Activated CD4-positive, alpha-beta memory T cell treated with anti-CD3 and anti-CD28 coated beads, Interleukin-2, amount 10 ng/mL, durations not matched to agents 7 days and 5 days (primary cell): ENCODE measurements around the gene CABLES1. TPM values are rescaled to one million over a fixed set of nuclear protein-coding genes. Genes with fewer than 3 reads are reported as not detected.

ENCODE experiments used
- CTCF ChIA-PET: fragments of 350-600 bp; sonication (Branson Sonifier 250); formaldehyde crosslinking; loops from one replicate; lab custom pipeline; 2021; ENCODE audit warnings: antibody characterized with exemption, inconsistent platforms; lab: Charles Lee
- POLR2A ChIA-PET: fragments of 350-600 bp; sonication (Branson Sonifier 250); formaldehyde crosslinking; loops from one replicate; lab custom pipeline; 2021; ENCODE audit warnings: antibody characterized with exemption; lab: Charles Lee
- DNase-seq: peaks from one replicate; pipeline ENCODE4 v3.0.0-alpha.2; 2020
- H3K27ac Mint-ChIP-seq: one replicate; pipeline ENCODE4 v1.8.0; 2021; ENCODE audit warnings: mild to moderate bottlenecking, mixed read lengths
- H3K27me3 Mint-ChIP-seq: one replicate; pipeline ENCODE4 v1.8.0; 2021; ENCODE audit warnings: mixed read lengths
- H3K36me3 Mint-ChIP-seq: one replicate; pipeline ENCODE4 v1.8.0; 2021; ENCODE audit warnings: low read depth, mixed read lengths
- H3K4me1 Mint-ChIP-seq: one replicate; pipeline ENCODE4 v1.8.0; 2021; ENCODE audit warnings: mixed read lengths
- H3K4me3 Mint-ChIP-seq: one replicate; pipeline ENCODE4 v1.8.0; 2021; ENCODE audit warnings: mild to moderate bottlenecking, mixed read lengths
- H3K9me3 Mint-ChIP-seq: one replicate; pipeline ENCODE4 v1.8.0; 2021; ENCODE audit warnings: mixed read lengths
- total RNA-seq, 2 experiments: library from RNA; stranded (reverse); gene quantifications; one replicate each; pipeline ENCODE4 v1.2.3, GENCODE V29; 2021

CABLES1 gene
- total RNA-seq, 2 experiments from 2014 or later, result 2.7 to 2.8 TPM

- DNase-seq, result no peak
- Mint-ChIP-seq H3K4me3 (no peak overlapping the region), H3K9me3 (no peaks in the 10 kb centered on the region), H3K36me3 (no peaks in the 10 kb centered on the region), H3K27me3 (no peaks in the 10 kb centered on the region), H3K27ac (no peak overlapping the region), H3K4me1 (peaks cover 11% of the 10 kb centered on the region)
- CTCF ChIA-PET, result interaction anchor here (0.6 kb wide), 1 partner anchor 65 kb away, joined by 3 read pairs; no protein-coding TSS in a partner anchor
- POLR2A ChIA-PET, result no interaction called here
Observed at GRCh38 chr18:23188068-23188760, 52.9 kb downstream of the CABLES1 start.

- Mint-ChIP-seq H3K9me3 (no peaks in the 10 kb centered on the region), H3K4me3 (no peak overlapping the region), H3K4me1 (peaks cover 11% of the 10 kb centered on the region), H3K27ac (no peak overlapping the region), H3K27me3 (no peaks in the 10 kb centered on the region), H3K36me3 (no peaks in the 10 kb centered on the region)
- DNase-seq, result no peak
- ChIA-PET POLR2A (no interaction called here), CTCF (no interaction called here)
Observed at GRCh38 chr18:23189099-23189498, 53.8 kb downstream of the CABLES1 start.

- no peak overlapping the region for H3K27ac Mint-ChIP-seq
- no peaks in the 10 kb centered on the region for H3K27me3 Mint-ChIP-seq
- no peak for DNase-seq
- ChIA-PET CTCF (no interaction called here), POLR2A (interaction anchor here (1.1 kb wide), 1 partner anchor 55 kb away, joined by 3 read pairs; the partner anchor contains the start of gene CABLES1)
- no peak overlapping the region for H3K4me3 Mint-ChIP-seq
- no peaks in the 10 kb centered on the region for H3K36me3 Mint-ChIP-seq
- no peaks in the 10 kb centered on the region for H3K9me3 Mint-ChIP-seq
- H3K4me1 Mint-ChIP-seq, result peaks cover 11% of the 10 kb centered on the region
Observed at GRCh38 chr18:23189768-23190661, 54.7 kb downstream of the CABLES1 start.

- Mint-ChIP-seq H3K36me3 (no peaks in the 10 kb centered on the region), H3K9me3 (no peaks in the 10 kb centered on the region), H3K4me3 (no peak overlapping the region), H3K4me1 (peaks cover 11% of the 10 kb centered on the region), H3K27me3 (no peaks in the 10 kb centered on the region), H3K27ac (no peak overlapping the region)
- DNase-seq, result no peak
- CTCF ChIA-PET, result interaction anchor here (0.7 kb wide), 1 partner anchor 899 kb away, joined by 5 read pairs; no protein-coding TSS in a partner anchor
- POLR2A ChIA-PET, result no interaction called here
Observed at GRCh38 chr18:23191232-23191631, 55.9 kb downstream of the CABLES1 start.

GRCh38 chr18:23193742-23194141 is 58.5 kb downstream of the CABLES1 start:
- no peak for DNase-seq
- Mint-ChIP-seq H3K4me3 (no peak overlapping the region), H3K36me3 (no peaks in the 10 kb centered on the region), H3K27me3 (no peaks in the 10 kb centered on the region), H3K4me1 (peaks cover 11% of the 10 kb centered on the region), H3K27ac (no peak overlapping the region), H3K9me3 (no peaks in the 10 kb centered on the region)
- ChIA-PET POLR2A (no interaction called here), CTCF (no interaction called here)

GRCh38 chr18:23194155-23194996 is 59.1 kb downstream of the CABLES1 start:
- Mint-ChIP-seq H3K27ac (no peak overlapping the region), H3K36me3 (no peaks in the 10 kb centered on the region), H3K4me3 (no peak overlapping the region), H3K9me3 (no peaks in the 10 kb centered on the region), H3K27me3 (no peaks in the 10 kb centered on the region), H3K4me1 (peaks cover 11% of the 10 kb centered on the region)
- no peak for DNase-seq
- ChIA-PET POLR2A (no interaction called here), CTCF (no interaction called here)

GRCh38 chr18:23194997-23195957 is 60.0 kb downstream of the CABLES1 start:
- Mint-ChIP-seq H3K27me3 (no peaks in the 10 kb centered on the region), H3K36me3 (no peaks in the 10 kb centered on the region), H3K4me3 (no peak overlapping the region), H3K4me1 (peaks cover 11% of the 10 kb centered on the region), H3K9me3 (no peaks in the 10 kb centered on the region), H3K27ac (no peak overlapping the region)
- DNase-seq, result no peak
- ChIA-PET CTCF (interaction anchor here (1.5 kb wide), 1 partner anchor 163 kb away, joined by 3 read pairs; no protein-coding TSS in a partner anchor), POLR2A (no interaction called here)

GRCh38 chr18:23196119-23197007 is 61.1 kb downstream of the CABLES1 start:
- peaks cover 11% of the 10 kb centered on the region for H3K4me1 Mint-ChIP-seq
- POLR2A ChIA-PET, result no interaction called here
- H3K4me3 Mint-ChIP-seq, result no peak overlapping the region
- no peak overlapping the region for H3K27ac Mint-ChIP-seq
- CTCF ChIA-PET, result interaction anchor here (1.5 kb wide), 1 partner anchor 162 kb away, joined by 3 read pairs; no protein-coding TSS in a partner anchor
- DNase-seq, result no peak
- no peaks in the 10 kb centered on the region for H3K9me3 Mint-ChIP-seq
- no peaks in the 10 kb centered on the region for H3K36me3 Mint-ChIP-seq
- no peaks in the 10 kb centered on the region for H3K27me3 Mint-ChIP-seq

GRCh38 chr18:23198217-23198845 is 63.0 kb downstream of the CABLES1 start:
- H3K4me1 Mint-ChIP-seq, result peaks cover 4% of the 10 kb centered on the region
- no peak overlapping the region for H3K27ac Mint-ChIP-seq
- ChIA-PET POLR2A (no interaction called here), CTCF (no interaction called here)
- H3K4me3 Mint-ChIP-seq, result no peak overlapping the region
- no peaks in the 10 kb centered on the region for H3K9me3 Mint-ChIP-seq
- no peak for DNase-seq
- no peaks in the 10 kb centered on the region for H3K36me3 Mint-ChIP-seq
- H3K27me3 Mint-ChIP-seq, result peaks cover 10% of the 10 kb centered on the region

GRCh38 chr18:23200756-23201155 is 65.5 kb downstream of the CABLES1 start:
- peaks cover 4% of the 10 kb centered on the region for H3K4me1 Mint-ChIP-seq
- no peak overlapping the region for H3K4me3 Mint-ChIP-seq
- CTCF ChIA-PET, result no interaction called here
- POLR2A ChIA-PET, result no interaction called here
- H3K36me3 Mint-ChIP-seq, result no peaks in the 10 kb centered on the region
- no peak for DNase-seq
- no peaks in the 10 kb centered on the region for H3K9me3 Mint-ChIP-seq
- peaks cover 14% of the 10 kb centered on the region for H3K27me3 Mint-ChIP-seq
- no peak overlapping the region for H3K27ac Mint-ChIP-seq

GRCh38 chr18:23201741-23202140 is 66.5 kb downstream of the CABLES1 start:
- CTCF ChIA-PET, result no interaction called here
- no peak for DNase-seq
- Mint-ChIP-seq H3K27me3 (peaks cover 14% of the 10 kb centered on the region), H3K27ac (no peak overlapping the region), H3K36me3 (no peaks in the 10 kb centered on the region), H3K4me1 (peaks cover 4% of the 10 kb centered on the region), H3K4me3 (no peak overlapping the region), H3K9me3 (no peaks in the 10 kb centered on the region)
- POLR2A ChIA-PET, result no interaction called here
